Gastroesophageal sphincter (tissue), 3 donors: ENCODE measurements around the gene ANKRD30A.

ENCODE experiments used
- CTCF ChIP-seq, 4 experiments: fragments of 200-600 bp in 2 of 4; fragments of 450-650 bp in 2 of 4; sonication (generic) in 1 of 4; IDR thresholded peaks; one replicate each; pipeline ENCODE4 v1.5.1; 2017 to 2019; ENCODE audit warnings: antibody characterized with exemption in 4 of 4, mild to moderate bottlenecking in 2 of 4, moderate library complexity in 2 of 4
- EP300 ChIP-seq: sonication (generic); formaldehyde crosslinking; IDR thresholded peaks from one replicate; pipeline ENCODE4 v1.6.1; 2017; ENCODE audit warnings: antibody characterized with exemption, mild to moderate bottlenecking

DNA sequence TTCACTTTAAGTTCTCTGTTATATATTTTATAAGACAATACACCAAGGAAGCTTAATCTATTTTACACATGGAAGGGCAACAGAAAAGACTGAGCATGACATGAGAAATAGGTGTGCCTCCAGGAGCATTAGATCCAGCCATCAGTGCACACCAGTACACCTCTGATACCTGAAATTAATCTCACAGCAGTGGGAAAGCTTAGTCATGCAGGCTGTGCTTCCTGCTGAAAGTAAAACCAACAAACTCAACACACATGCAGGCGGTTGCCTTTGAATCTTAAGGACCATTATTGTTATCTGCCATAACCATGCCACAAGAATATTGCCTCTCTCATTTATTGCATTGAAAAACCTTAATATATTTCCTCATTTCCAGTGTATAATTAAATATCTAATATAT is 16.4 kb upstream of the ANKRD30A start:
- no peak for TF ChIP-seq EP300
- no peak for TF ChIP-seq CTCF (IDR thresholded peaks at IDR 0.05)
